Inferior parietal cortex (tissue), 1 donor: ENCODE data around the gene CYB561A3.

Experiments used
- DNase-seq: peaks from one replicate; pipeline ENCODE4 v3.0.0-alpha.2; 2016; ENCODE audit errors: extremely low spot score

CYB561A3 gene

GRCh38 chr11:61325649-61326414, 35.9 kb downstream of the CYB561A3 start:
- DNase-seq, result no peak

- no peak for DNase-seq
Measured at GRCh38 chr11:61315260-61315659, 46.4 kb downstream of the CYB561A3 start.

DNA sequence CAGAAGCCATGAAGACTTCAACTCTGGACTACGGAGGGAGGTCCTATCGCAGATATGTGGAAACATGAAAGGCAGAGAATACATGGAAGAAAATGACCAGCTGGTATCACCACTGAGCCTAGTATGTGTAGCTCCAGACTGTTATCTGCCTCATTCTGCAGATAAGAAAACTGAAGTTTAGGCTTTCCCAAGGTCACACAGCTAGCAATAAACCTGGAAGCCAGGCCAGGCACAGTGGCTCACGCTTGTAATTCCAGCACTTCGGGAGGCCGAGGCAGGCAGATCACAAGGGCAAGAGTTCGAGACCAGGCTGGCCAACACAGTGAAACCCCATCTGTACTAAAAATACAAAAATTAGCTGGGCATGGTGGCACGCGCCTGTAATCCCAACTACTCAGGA, 50.9 kb downstream of the CYB561A3 start:
- no peak for DNase-seq

GRCh38 chr11:61309739-61310138, 51.9 kb downstream of the CYB561A3 start:
- no peak for DNase-seq

DNA sequence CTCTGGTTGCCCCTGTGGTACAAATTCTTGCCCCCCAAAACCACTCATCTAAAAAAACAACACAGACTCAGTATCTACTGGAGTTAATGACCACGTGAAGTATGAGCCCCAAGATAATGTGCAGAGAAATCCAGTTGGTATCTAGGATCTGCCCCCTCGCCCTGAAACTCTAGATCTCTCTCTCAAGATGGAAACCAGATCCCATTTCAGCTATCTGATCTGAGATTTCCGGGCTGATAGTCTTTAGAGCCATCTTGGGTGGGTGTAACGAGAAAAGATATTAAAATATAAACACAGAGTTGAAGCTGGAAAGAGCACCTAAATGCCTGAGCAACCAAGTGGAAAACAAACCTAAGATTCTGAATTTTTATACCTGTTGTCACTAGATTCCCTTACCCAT, 52.5 kb downstream of the CYB561A3 start:
- DNase-seq, result no peak

- no peak for DNase-seq
Measured at GRCh38 chr11:61307354-61307753, 54.3 kb downstream of the CYB561A3 start.

DNA sequence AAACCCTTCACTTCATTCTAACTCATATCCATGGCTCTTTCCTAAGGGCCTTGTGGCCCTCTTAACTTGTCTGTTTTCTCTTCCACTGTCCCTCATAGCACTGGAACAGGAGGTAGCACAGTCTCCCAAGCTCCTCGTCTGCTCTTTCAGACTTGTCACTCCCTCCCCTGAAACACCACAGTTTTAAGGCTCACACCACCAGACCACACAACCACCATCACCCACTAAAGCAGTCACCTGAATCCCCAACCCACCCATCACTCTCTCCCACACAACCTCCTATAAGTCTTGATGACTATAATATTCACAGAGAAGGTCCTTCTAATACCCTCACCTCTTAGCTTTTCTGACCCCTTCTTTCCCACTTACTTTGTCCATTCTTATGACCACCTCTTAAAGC, 55.5 kb downstream of the CYB561A3 start:
- DNase-seq, result no peak

DNA sequence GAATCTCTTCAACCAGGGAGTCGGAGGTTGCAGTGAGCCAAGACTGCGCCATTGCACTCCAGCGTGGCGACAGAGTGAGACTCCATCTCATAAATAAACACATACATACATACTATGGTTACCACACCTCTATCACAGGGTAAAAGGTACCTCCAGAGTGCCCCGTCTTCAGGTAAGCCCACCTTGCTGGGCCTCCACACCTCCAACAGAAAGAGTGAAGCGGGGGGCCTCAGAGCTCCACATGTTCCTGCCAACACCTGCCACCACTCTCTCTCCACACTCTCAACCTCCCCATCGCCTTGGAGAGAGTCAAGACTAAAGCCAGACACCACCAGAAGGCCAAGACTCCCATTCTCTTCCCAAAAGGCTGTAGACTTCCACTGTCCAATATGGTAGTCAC, 56.3 kb downstream of the CYB561A3 start:
- DNase-seq, result no peak

DNA sequence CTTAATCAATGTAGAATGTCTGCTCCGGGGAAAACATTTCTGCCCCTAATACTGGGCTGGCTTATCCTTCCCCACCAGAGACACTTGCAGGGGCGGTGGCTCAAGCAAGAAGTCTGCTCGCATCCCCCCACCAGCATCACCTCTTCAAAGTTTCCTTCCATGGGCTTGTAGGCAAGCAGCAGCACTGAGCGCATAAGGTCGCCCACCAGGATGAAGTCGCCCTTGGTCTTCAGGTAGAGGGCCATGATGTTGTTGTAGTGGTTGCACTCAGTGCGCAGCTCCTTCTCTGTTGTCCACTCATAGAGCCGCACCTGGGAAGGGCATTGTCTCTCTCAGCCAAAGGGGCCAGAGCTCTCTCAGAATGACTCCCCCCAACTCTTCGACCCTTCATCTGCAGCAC, 58.0 kb downstream of the CYB561A3 start:
- no peak for DNase-seq

GRCh38 chr11:61302550-61302949, 59.1 kb downstream of the CYB561A3 start:
- no peak for DNase-seq
